HCT116 (cell line): Measurements from ENCODE around the gene TMEM81. TPM values are rescaled to one million over a fixed set of nuclear protein-coding genes. Genes with fewer than 3 reads are reported as not detected.

Experiments used
- ATAC-seq: fragments of 200-7000 bp; cut with Tn5 transposase; 2 replicates; pipeline ENCODE4 v1.9.1; 2020; ENCODE audit warnings: mild to moderate bottlenecking, moderate library complexity
- BruUV-seq: library from RNA; stranded (reverse); fragments of 400-500 nt; replicated peaks from 2 replicates; lab custom pipeline; 2021; lab: Mats Ljungman, UMichigan
- CTCF ChIA-PET: fragments of 300-600 bp; sonication (Branson Sonifier 250); formaldehyde crosslinking; loops from one replicate; lab custom pipeline; 2021; ENCODE audit warnings: antibody characterized with exemption; lab: Charles Lee
- POLR2A ChIA-PET: fragments of 300-600, 350-600 bp; sonication (Branson Sonifier 250); formaldehyde crosslinking; loops from one replicate; lab custom pipeline; 2021; ENCODE audit warnings: antibody characterized with exemption; lab: Charles Lee
- RAD21 ChIA-PET, 2 experiments: fragments of 300-600 bp; sonication (Branson Sonifier 250); formaldehyde crosslinking; loops; one replicate each; lab custom pipeline; 2023; ENCODE audit warnings: low total read pairs in 2 of 2; ENCODE audit not compliant: uncharacterized antibody in 2 of 2, unreplicated experiment in 2 of 2, low non-redundant PET in 1 of 2; lab: Charles Lee
- DNase-seq: peaks from one replicate; pipeline ENCODE4 v3.0.0-alpha.2; 2010; ENCODE audit warnings: low read depth, low spot score
- H2AFZ ChIP-seq: fragments of 200-600 bp; shearing (Covaris generic), sonication (generic); 2 replicates; pipeline ENCODE4 v1.6.1; 2017; ENCODE audit warnings: low read depth, mixed run types, mixed read lengths, antibody characterized with exemption, low read length; ENCODE audit not compliant: poor library complexity, severe bottlenecking
- H3K27ac ChIP-seq: 2 replicates; pipeline ENCODE4 v1.5.1; 2012; ENCODE audit warnings: low read depth, low read length
- H3K27me3 ChIP-seq: fragments of 200-600 bp; sonication (generic); 2 replicates; pipeline ENCODE4 v1.6.1; 2016; ENCODE audit warnings: mixed run types, low read length, mixed read lengths; ENCODE audit not compliant: insufficient read depth
- H3K36me3 ChIP-seq, 2 experiments: fragments of 200-500 bp in 1 of 2; fragments of 200-600 bp in 1 of 2; sonication (Bioruptor generic) in 1 of 2; sonication (generic) in 1 of 2; 2 replicates each; pipeline versions ENCODE4 v1.5.1 to v1.6.1; 2014 to 2016; ENCODE audit warnings: low read length in 2 of 2, inconsistent platforms in 1 of 2, mixed read lengths in 1 of 2, mixed run types in 1 of 2; ENCODE audit not compliant: insufficient read depth in 2 of 2, control insufficient read depth in 1 of 2
- H3K4me1 ChIP-seq, 2 experiments: fragments of 200-600 bp in 1 of 2; sonication (generic) in 1 of 2; 2 replicates each; pipeline versions ENCODE4 v1.5.1 to v1.6.1; 2012 to 2017; ENCODE audit warnings: low read length in 2 of 2, inconsistent platforms in 1 of 2, mild to moderate bottlenecking in 1 of 2, mixed read lengths in 1 of 2, mixed run types in 1 of 2, moderate library complexity in 1 of 2; ENCODE audit not compliant: insufficient read depth in 2 of 2, control insufficient read depth in 1 of 2
- H3K4me2 ChIP-seq: fragments of 200-600 bp; sonication (generic); 2 replicates; pipeline ENCODE4 v1.6.1; 2017; ENCODE audit warnings: mixed run types, low read length, mixed read lengths
- H3K4me3 ChIP-seq, 2 experiments: fragments of 200-600 bp in 1 of 2; sonication (generic) in 1 of 2; replicated peaks in 1 of 2; 2 replicates each; pipeline ENCODE4 v1.5.1; 2011 to 2016; ENCODE audit warnings: low read length in 2 of 2, control low read depth in 1 of 2, low read depth in 1 of 2, mild to moderate bottlenecking in 1 of 2, mixed read lengths in 1 of 2, mixed run types in 1 of 2
- H3K79me2 ChIP-seq: fragments of 200-600 bp; sonication (generic); 2 replicates; pipeline ENCODE4 v1.6.1; 2017; ENCODE audit warnings: mild to moderate bottlenecking, mixed run types, low read length, moderate library complexity, mixed read lengths; ENCODE audit not compliant: insufficient read depth
- H3K9ac ChIP-seq: fragments of 200-600 bp; sonication (generic); 2 replicates; pipeline ENCODE4 v1.6.1; 2016; ENCODE audit warnings: low read length, mixed read lengths
- H3K9me2 ChIP-seq: fragments of 200-600 bp; sonication (generic), shearing (Covaris generic); 2 replicates; pipeline ENCODE4 v1.6.1; 2017; ENCODE audit warnings: mixed run types, mild to moderate bottlenecking, moderate library complexity; ENCODE audit not compliant: insufficient read depth
- H3K9me3 ChIP-seq, 2 experiments: fragments of 200-500 bp in 1 of 2; fragments of 200-600 bp in 1 of 2; sonication (Bioruptor generic) in 1 of 2; sonication (generic) in 1 of 2; 2 replicates each; pipeline ENCODE4 v1.6.1; 2014 to 2017; ENCODE audit warnings: low read length in 2 of 2, mixed read lengths in 2 of 2, inconsistent platforms in 1 of 2, low read depth in 1 of 2, mild to moderate bottlenecking in 1 of 2, mixed run types in 1 of 2, moderate library complexity in 1 of 2; ENCODE audit not compliant: control insufficient read depth in 1 of 2, insufficient read depth in 1 of 2
- H4K20me1 ChIP-seq: fragments of 200-600 bp; sonication (generic), shearing (Covaris generic); 2 replicates; pipeline ENCODE4 v1.6.1; 2017; ENCODE audit warnings: mixed run types, mild to moderate bottlenecking, moderate library complexity; ENCODE audit not compliant: insufficient read depth
- CTCF ChIP-seq, 3 experiments: fragments of 200-600 bp in 1 of 3; sonication (generic) in 1 of 3; IDR thresholded peaks in 2 of 3; conservative IDR thresholded peaks in 1 of 3; 2 replicates each; pipeline ENCODE4 v1.5.1; 2012 to 2017; ENCODE audit warnings: low read depth in 2 of 3, low read length in 2 of 3, antibody characterized with exemption in 1 of 3, borderline replicate concordance in 1 of 3, control low read depth in 1 of 3, mild to moderate bottlenecking in 1 of 3, mixed read lengths in 1 of 3, mixed run types in 1 of 3, moderate library complexity in 1 of 3; ENCODE audit not compliant: insufficient read depth in 1 of 3
- EGR1 ChIP-seq: IDR thresholded peaks from 2 replicates; pipeline ENCODE4 v1.6.1; 2012; ENCODE audit warnings: low read depth
- ELF1 ChIP-seq: IDR thresholded peaks from 2 replicates; pipeline ENCODE4 v1.6.1; 2012; ENCODE audit warnings: low read depth, borderline replicate concordance
- EZH2 ChIP-seq: fragments of 200-600 bp; sonication (generic); IDR thresholded peaks from 2 replicates; pipeline ENCODE4 v1.6.1; 2017; ENCODE audit warnings: antibody characterized with exemption, mixed run types
- FOSL1 ChIP-seq: IDR thresholded peaks from 2 replicates; pipeline ENCODE4 v1.6.1; 2012; ENCODE audit warnings: low read depth
- MAX ChIP-seq: IDR thresholded peaks from 2 replicates; pipeline ENCODE4 v1.6.1; 2012
- POLR2A ChIP-seq: IDR thresholded peaks from 2 replicates; pipeline ENCODE4 v1.7.0; 2011; ENCODE audit warnings: borderline replicate concordance; ENCODE audit not compliant: insufficient read depth, insufficient read length; ENCODE audit errors: extremely low read depth
- RAD21 ChIP-seq: IDR thresholded peaks from 2 replicates; pipeline ENCODE4 v1.6.1; 2012; ENCODE audit warnings: low read depth, mild to moderate bottlenecking
- SIN3A ChIP-seq: IDR thresholded peaks from 2 replicates; pipeline ENCODE4 v1.6.1; 2012; ENCODE audit warnings: low read depth
- SRF ChIP-seq: IDR thresholded peaks from 2 replicates; pipeline ENCODE4 v1.6.1; 2012; ENCODE audit warnings: low read depth
- TCF7L2 ChIP-seq: IDR thresholded peaks from 2 replicates; pipeline ENCODE4 v1.7.0; 2011; ENCODE audit warnings: borderline replicate concordance, inconsistent platforms; ENCODE audit not compliant: insufficient read depth, insufficient read length; ENCODE audit errors: extremely low read depth
- ZNF274 ChIP-seq: fragments of 200-500 bp; sonication (Bioruptor generic); IDR thresholded peaks from 2 replicates; pipeline ENCODE4 v1.6.1; 2014; ENCODE audit warnings: mild to moderate bottlenecking, low read depth, low read length, inconsistent platforms
- intact Hi-C: fragments of 100-400 bp; cut with micrococcal nuclease; formaldehyde crosslinking; loops from 2 replicates; pipeline ENCODE4 v1.10.0; 2022
- total RNA-seq: library from RNA; stranded (reverse); gene quantifications from one replicate; pipeline ENCODE4 v1.2.1, GENCODE V29; 2021; ENCODE audit not compliant: unreplicated experiment
- TF ChIP-seq, protein P1 (sequence below): IDR thresholded peaks from 2 replicates; pipeline ENCODE4 v1.6.1; 2012
- TF ChIP-seq, protein P2 (sequence below): IDR thresholded peaks from 2 replicates; pipeline ENCODE4 v1.6.1; 2011; ENCODE audit warnings: mild to moderate bottlenecking, low read length, moderate library complexity; ENCODE audit not compliant: insufficient replicate concordance; ENCODE audit errors: extremely low read depth

The TMEM81 gene
- total RNA-seq, 1 experiment from 2014 or later: 4.9 TPM

DNA sequence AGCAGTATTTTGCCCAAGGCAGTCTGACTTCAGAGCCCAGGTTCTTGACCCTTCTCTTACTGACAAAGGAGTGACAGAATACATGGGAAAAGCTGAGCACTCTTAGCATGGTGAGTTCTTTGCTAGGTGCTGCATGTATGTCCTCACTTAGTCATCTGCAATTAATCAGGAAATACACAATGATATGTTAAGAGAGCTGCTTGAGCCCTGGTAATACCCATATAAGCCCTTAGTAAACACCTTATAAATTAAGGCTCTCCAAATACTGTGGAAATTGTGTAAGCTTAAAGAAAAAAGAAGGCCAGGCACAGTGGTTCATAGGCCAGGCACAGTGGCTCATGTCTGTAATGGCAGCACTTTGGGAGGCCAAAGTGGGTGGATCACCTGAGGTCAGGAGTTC lies 14.0 kb upstream of the TMEM81 start:
- H3K79me2 ChIP-seq: no peaks in the 10 kb centered on the region
- no peaks in the 10 kb centered on the region for H4K20me1 ChIP-seq
- DNase-seq (no peak), ATAC-seq (no peak)
- RAD21 ChIA-PET: no interaction called here
- no peak overlapping the region for H2AFZ ChIP-seq
- intact Hi-C loops: no loop called here
- no peaks in the 10 kb centered on the region for H3K4me1 ChIP-seq
- no TSS peak for BruUV-seq
- no peak overlapping the region for H3K4me3 ChIP-seq
- H3K27ac ChIP-seq: no peak overlapping the region
- no peak overlapping the region for H3K9ac ChIP-seq
- TF ChIP-seq CTCF (IDR thresholded peaks at IDR 0.05 in 2 of 3, conservative IDR thresholded peaks at IDR 0.05 in 1 of 3; ENCODE audit: borderline replicate concordance in 1 of 3, insufficient read depth in 1 of 3, low read depth in 2 of 3, low read length in 2 of 3) (no peak), TCF7L2 (no peak), ELF1 (no peak), ZNF274 (no peak), EZH2 (no peak), EGR1 (no peak), RAD21 (no peak)
- no peak overlapping the region for H3K4me2 ChIP-seq
- no peaks in the 10 kb centered on the region for H3K9me3 ChIP-seq
- no peaks in the 10 kb centered on the region for H3K27me3 ChIP-seq
- H3K9me2 ChIP-seq: no peaks in the 10 kb centered on the region
- H3K36me3 ChIP-seq: peaks cover 64 to 65% of the 10 kb centered on the region in 2 experiments; a peak in 3 of 4 replicates
- CTCF ChIA-PET: no interaction called here
- POLR2A ChIA-PET: no interaction called here

DNA sequence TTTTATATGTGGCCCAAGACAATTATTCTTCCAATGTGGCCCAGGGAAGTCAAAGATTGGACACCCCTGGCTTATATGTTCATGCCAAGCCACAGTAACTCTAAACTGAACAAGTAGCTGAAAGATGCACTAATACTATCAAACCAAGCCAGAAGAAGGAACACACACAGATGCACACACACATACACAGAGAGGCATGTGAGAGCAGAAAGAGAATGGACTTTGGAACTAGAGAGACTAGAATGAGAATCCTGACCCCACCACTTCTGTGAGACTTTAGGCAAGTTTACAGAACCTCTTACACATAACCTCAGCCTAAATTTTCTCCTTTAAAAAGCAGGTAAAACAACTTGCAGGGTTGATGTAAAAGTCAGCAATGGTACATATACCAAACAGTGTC lies 11.2 kb upstream of the TMEM81 start:
- Histone ChIP-seq H3K9me2 (no peaks in the 10 kb centered on the region), H3K9ac (no peak overlapping the region), H3K27ac (no peak overlapping the region), H4K20me1 (no peaks in the 10 kb centered on the region), H3K79me2 (no peaks in the 10 kb centered on the region), H3K4me3 (no peak overlapping the region), H3K9me3 (no peaks in the 10 kb centered on the region), H3K36me3 (peaks cover 54 to 55% of the 10 kb centered on the region in 2 experiments; a peak in 3 of 4 replicates), H3K4me2 (no peak overlapping the region), H3K27me3 (no peaks in the 10 kb centered on the region), H3K4me1 (no peaks in the 10 kb centered on the region), H2AFZ (no peak overlapping the region)
- RAD21 ChIA-PET: no interaction called here
- ATAC-seq (no peak), DNase-seq (no peak)
- intact Hi-C loops: no loop called here
- POLR2A ChIA-PET: interaction anchor here (0.6 kb wide), 1 partner anchor 52 kb away, joined by 3 read pairs; no protein-coding TSS in a partner anchor
- BruUV-seq: no TSS peak
- CTCF ChIA-PET: no interaction called here
- TF ChIP-seq POLR2A (no peak), FOSL1 (no peak), SRF (no peak), MAX (no peak), SIN3A (no peak), CTCF (IDR thresholded peaks at IDR 0.05 in 2 of 3, conservative IDR thresholded peaks at IDR 0.05 in 1 of 3; ENCODE audit: borderline replicate concordance in 1 of 3, insufficient read depth in 1 of 3, low read depth in 2 of 3, low read length in 2 of 3) (no peak)
- TF ChIP-seq, protein P1, sequence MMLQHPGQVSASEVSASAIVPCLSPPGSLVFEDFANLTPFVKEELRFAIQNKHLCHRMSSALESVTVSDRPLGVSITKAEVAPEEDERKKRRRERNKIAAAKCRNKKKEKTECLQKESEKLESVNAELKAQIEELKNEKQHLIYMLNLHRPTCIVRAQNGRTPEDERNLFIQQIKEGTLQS: no peak
- TF ChIP-seq, protein P2, sequence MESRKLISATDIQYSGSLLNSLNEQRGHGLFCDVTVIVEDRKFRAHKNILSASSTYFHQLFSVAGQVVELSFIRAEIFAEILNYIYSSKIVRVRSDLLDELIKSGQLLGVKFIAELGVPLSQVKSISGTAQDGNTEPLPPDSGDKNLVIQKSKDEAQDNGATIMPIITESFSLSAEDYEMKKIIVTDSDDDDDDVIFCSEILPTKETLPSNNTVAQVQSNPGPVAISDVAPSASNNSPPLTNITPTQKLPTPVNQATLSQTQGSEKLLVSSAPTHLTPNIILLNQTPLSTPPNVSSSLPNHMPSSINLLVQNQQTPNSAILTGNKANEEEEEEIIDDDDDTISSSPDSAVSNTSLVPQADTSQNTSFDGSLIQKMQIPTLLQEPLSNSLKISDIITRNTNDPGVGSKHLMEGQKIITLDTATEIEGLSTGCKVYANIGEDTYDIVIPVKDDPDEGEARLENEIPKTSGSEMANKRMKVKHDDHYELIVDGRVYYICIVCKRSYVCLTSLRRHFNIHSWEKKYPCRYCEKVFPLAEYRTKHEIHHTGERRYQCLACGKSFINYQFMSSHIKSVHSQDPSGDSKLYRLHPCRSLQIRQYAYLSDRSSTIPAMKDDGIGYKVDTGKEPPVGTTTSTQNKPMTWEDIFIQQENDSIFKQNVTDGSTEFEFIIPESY: no peak
